ENCODE measurements around the gene TOB1.

DNA sequence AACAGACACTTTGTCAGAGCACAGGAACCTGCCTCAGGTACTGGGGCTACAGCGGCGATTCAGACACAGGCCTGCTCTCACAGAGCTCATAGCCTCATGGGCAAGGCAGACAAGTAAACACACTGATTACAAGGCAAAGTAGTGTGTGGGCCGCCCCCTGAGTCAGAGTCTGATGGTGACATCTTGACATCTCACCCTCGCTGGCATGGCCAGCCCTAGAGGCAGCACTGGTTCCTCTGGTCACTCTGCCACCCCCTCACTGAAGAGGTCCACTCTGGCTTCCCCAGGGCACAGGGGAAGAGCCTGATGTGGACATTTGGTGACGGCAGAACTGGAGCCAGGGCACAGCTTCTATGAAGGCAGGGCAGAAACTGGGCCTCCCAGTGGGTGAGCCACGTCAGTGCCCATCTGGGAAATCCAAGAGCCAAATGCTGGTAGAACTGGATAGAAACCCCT is 32.9 kb upstream of the TOB1 start:
- TF ChIP-seq POLR2A (IDR thresholded peaks at IDR 0.05; ENCODE audit: low read length) (no peak), GATA1 (IDR thresholded peaks at IDR 0.05; ENCODE audit: low read depth, low read length) (no peak)
